Endothelial cell (in vitro differentiated cells): Measurements from ENCODE around the gene ANKDD1B. TPM values are rescaled to one million over a fixed set of nuclear protein-coding genes. Genes with fewer than 3 reads are reported as not detected.

ENCODE experiments used
- DNase-seq: peaks from one replicate; pipeline ENCODE4 v3.0.0; 2021; ENCODE audit warnings: low spot score
- H3K27ac Mint-ChIP-seq: one replicate; pipeline ENCODE4 v1.8.0; 2021; ENCODE audit warnings: mixed read lengths, inconsistent platforms; ENCODE audit not compliant: unreplicated experiment
- H3K27me3 Mint-ChIP-seq: one replicate; pipeline ENCODE4 v1.8.0; 2021; ENCODE audit warnings: mild to moderate bottlenecking, moderate library complexity, mixed read lengths, inconsistent platforms; ENCODE audit not compliant: unreplicated experiment
- H3K36me3 Mint-ChIP-seq: one replicate; pipeline ENCODE4 v1.8.0; 2021; ENCODE audit warnings: mild to moderate bottlenecking, low read depth, mixed read lengths, inconsistent platforms; ENCODE audit not compliant: unreplicated experiment
- H3K4me1 Mint-ChIP-seq: one replicate; pipeline ENCODE4 v1.8.0; 2021; ENCODE audit warnings: mild to moderate bottlenecking, mixed read lengths, inconsistent platforms; ENCODE audit not compliant: unreplicated experiment
- H3K4me3 Mint-ChIP-seq: one replicate; pipeline ENCODE4 v1.8.0; 2021; ENCODE audit warnings: mild to moderate bottlenecking, mixed read lengths, inconsistent platforms; ENCODE audit not compliant: unreplicated experiment
- H3K9me3 Mint-ChIP-seq: one replicate; pipeline ENCODE4 v1.8.0; 2021; ENCODE audit warnings: mixed read lengths, inconsistent platforms; ENCODE audit not compliant: unreplicated experiment
- CTCF ChIP-seq: fragments of 200-600 bp; sonication (generic); IDR thresholded peaks from one replicate; pipeline ENCODE4 v1.5.0; 2021; ENCODE audit warnings: antibody characterized with exemption; ENCODE audit not compliant: unreplicated experiment
- total RNA-seq: library from RNA; stranded (reverse); fragmentation: NEBNext Ultra II Directional; extraction: Animal tissue kit (Norgen Biotek cat#: 25700); gene quantifications from one replicate; pipeline ENCODE4 v1.2.1, GENCODE V29; 2021; ENCODE audit not compliant: unreplicated experiment

ANKDD1B gene
- total RNA-seq, 1 donor from 2014 or later: 0.31 TPM

GRCh38 chr5:75632321-75632720, 21.1 kb downstream of the ANKDD1B start:
- Mint-ChIP-seq H3K27me3 (no peaks in the 10 kb centered on the region), H3K4me1 (no peaks in the 10 kb centered on the region), H3K9me3 (no peaks in the 10 kb centered on the region), H3K4me3 (no peak overlapping the region), H3K27ac (peak overlapping the region; percentile 2), H3K36me3 (no peaks in the 10 kb centered on the region)
- no peak for DNase-seq
- no peak for TF ChIP-seq CTCF

GRCh38 chr5:75637949-75638348, 26.7 kb downstream of the ANKDD1B start:
- no peak for DNase-seq
- H3K27me3 Mint-ChIP-seq: no peaks in the 10 kb centered on the region
- no peak overlapping the region for H3K27ac Mint-ChIP-seq
- H3K4me3 Mint-ChIP-seq: no peak overlapping the region
- H3K9me3 Mint-ChIP-seq: no peaks in the 10 kb centered on the region
- H3K4me1 Mint-ChIP-seq: no peaks in the 10 kb centered on the region
- TF ChIP-seq CTCF: no peak
- peaks cover 3% of the 10 kb centered on the region for H3K36me3 Mint-ChIP-seq

- H3K27me3 Mint-ChIP-seq: no peaks in the 10 kb centered on the region
- no peaks in the 10 kb centered on the region for H3K4me1 Mint-ChIP-seq
- peaks cover 3% of the 10 kb centered on the region for H3K36me3 Mint-ChIP-seq
- DNase-seq: no peak
- no peak for TF ChIP-seq CTCF
- H3K4me3 Mint-ChIP-seq: no peak overlapping the region
- peak overlapping the region; percentile 85 for H3K27ac Mint-ChIP-seq
- no peaks in the 10 kb centered on the region for H3K9me3 Mint-ChIP-seq
These were observed 28.5 kb downstream of the ANKDD1B start for GRCh38 chr5:75639535-75640311.

- Mint-ChIP-seq H3K36me3 (peaks cover 3% of the 10 kb centered on the region), H3K4me1 (no peaks in the 10 kb centered on the region), H3K9me3 (no peaks in the 10 kb centered on the region), H3K27me3 (no peaks in the 10 kb centered on the region), H3K4me3 (no peak overlapping the region), H3K27ac (peak overlapping the region; percentile 85)
- DNase-seq: no peak
- TF ChIP-seq CTCF: no peak
These were observed 29.1 kb downstream of the ANKDD1B start for GRCh38 chr5:75640395-75640794.

GRCh38 chr5:75640826-75641225, 29.6 kb downstream of the ANKDD1B start:
- Mint-ChIP-seq H3K27ac (peak overlapping the region; percentile 74), H3K36me3 (peaks cover 3% of the 10 kb centered on the region), H3K9me3 (no peaks in the 10 kb centered on the region), H3K4me3 (no peak overlapping the region), H3K4me1 (no peaks in the 10 kb centered on the region), H3K27me3 (no peaks in the 10 kb centered on the region)
- no peak for TF ChIP-seq CTCF
- DNase-seq: no peak
